HG02884 (cell line): Measurements from ENCODE around the gene TMEM51.
"Not testable (repeated sequence)": the region's sequence is repeated elsewhere in the genome, so short reads cannot be mapped to it uniquely, and the experiment has no call there.

Experiments used
- ATAC-seq: cut with Tn5 transposase; IDR thresholded peaks from one replicate; pipeline ENCODE4 v1.9.1; 2021; ENCODE audit warnings: mild to moderate bottlenecking, moderate library complexity; ENCODE audit not compliant: unreplicated experiment

Gene TMEM51

DNA sequence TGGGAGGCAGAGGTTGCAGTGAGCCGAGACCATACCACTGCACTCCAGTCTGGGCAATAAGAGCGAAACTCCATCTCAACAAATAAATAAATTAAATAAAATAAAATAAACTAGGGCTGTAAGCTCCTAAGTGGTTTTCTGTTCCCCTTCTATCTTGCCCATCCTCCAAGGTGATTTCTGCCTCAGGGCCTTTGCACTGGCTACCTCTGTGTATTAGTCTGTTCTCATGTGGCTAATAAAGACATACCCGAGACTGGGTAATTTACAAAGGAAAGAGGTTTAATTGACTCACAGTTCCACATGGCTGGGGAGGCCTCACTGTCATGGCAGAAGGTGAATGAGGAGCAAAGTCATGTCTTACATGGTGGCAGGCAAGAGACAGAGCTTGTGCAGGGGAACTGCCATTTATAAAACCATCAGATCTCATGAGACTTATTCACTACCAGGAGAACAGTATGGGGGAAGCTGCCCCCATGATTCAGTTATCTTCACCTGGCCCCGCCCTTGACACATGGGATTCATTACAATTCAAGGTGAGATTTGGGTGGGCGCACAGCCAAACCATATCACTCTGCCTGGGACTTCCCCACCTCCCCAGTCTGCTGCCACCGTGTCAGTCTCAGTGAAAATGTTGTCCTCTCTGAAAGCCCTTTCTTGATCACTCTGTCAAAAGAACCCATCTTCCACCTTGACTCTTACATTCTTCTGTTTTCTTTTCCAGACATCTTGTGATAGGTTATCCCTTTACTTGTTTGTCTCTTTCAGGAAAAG lies 22.0 kb downstream of the TMEM51 start:
- ATAC-seq = not testable (repeated sequence)

- no peak for ATAC-seq
These were observed 22.6 kb downstream of the TMEM51 start for GRCh38 chr1:15176120-15176519.

DNA sequence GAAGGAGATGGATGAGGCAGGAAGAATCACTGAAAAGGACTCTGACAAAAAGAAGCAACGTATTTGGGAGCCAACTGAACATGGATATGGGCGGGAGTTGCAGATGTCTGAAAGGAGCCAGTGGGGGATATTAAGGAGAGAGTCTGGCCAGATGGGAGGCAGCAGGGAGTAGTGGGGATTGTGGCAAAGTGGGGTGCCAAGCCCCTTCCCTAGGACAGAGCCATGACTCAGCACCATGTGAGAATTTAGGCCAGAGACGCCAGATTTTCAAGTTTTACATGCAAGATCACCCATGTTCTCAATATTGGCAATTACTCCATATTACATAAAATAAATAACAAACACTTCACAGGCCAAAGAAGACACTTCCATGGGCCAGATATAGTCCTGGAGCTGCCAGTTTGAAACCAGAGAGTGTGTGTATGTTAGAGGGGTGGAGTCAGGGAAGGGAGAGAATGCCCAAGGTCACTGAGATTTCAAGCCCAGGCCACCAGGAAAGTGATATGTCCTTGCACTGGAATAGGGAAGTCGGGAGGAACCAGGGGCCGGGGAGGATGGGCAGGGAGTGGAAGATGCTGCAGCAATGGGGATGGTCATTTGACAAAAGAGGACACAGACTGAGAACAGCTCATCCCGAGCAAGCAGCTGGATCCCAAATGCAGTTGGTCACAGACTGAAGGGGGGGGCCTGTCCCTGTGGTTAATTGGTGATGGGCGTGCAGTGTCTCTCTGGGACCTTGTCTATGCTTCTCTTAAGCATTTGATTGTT lies 23.5 kb downstream of the TMEM51 start:
- no peak for ATAC-seq

GRCh38 chr1:15177710-15178166 lies 24.2 kb downstream of the TMEM51 start:
- ATAC-seq = no peak

- no peak for ATAC-seq
These were observed 25.3 kb downstream of the TMEM51 start for GRCh38 chr1:15178571-15179484.

GRCh38 chr1:15179485-15179883 lies 25.9 kb downstream of the TMEM51 start:
- no peak for ATAC-seq

GRCh38 chr1:15180189-15180588 lies 26.6 kb downstream of the TMEM51 start:
- ATAC-seq = no peak

DNA sequence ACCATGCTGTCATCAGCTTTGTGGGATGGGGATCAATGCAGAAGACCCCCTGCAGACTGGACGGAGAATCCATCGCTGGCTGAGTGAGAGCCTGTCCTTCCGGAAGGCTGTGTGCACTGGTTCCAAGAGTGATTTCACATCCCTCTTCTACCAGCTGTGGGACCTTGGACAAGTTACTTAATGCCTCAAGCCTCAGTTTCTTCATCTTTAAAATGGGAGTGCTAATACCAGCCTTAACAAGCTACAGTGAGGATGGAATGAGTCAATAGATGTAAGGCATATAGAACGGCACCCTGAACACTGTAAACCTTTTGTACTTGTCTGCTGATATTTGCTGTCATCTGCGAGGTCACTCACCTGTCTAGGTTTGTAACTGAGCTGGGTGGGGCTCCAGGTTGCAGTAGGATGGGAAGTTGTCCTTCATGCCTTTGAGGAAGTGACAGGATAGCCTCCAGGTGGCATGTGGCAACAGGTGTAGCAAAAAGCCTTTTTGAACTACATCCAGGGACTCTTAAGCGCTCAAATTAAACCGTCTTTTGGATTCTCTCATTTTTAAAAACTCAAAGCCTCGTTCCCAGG lies 27.5 kb downstream of the TMEM51 start:
- ATAC-seq = no peak

DNA sequence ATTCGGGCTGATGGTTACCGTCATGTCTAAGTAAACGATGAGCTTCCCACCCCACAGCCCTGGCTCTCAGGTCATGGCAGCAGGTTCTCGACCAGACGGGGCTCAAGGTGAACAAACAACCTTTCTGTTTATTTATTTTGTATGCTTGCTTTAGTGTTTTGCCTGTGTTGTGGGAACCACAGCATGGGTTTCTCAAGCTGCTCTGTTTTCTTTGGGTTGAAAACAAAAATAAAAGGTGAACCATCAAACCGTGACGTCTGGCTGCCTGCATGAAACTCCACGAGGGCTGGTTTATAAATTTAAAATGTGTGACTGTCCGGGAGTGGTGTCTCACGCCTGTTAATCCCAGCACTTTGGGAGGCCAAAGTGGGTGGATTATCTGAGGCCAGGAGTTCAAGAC lies 28.0 kb downstream of the TMEM51 start:
- no peak for ATAC-seq

DNA sequence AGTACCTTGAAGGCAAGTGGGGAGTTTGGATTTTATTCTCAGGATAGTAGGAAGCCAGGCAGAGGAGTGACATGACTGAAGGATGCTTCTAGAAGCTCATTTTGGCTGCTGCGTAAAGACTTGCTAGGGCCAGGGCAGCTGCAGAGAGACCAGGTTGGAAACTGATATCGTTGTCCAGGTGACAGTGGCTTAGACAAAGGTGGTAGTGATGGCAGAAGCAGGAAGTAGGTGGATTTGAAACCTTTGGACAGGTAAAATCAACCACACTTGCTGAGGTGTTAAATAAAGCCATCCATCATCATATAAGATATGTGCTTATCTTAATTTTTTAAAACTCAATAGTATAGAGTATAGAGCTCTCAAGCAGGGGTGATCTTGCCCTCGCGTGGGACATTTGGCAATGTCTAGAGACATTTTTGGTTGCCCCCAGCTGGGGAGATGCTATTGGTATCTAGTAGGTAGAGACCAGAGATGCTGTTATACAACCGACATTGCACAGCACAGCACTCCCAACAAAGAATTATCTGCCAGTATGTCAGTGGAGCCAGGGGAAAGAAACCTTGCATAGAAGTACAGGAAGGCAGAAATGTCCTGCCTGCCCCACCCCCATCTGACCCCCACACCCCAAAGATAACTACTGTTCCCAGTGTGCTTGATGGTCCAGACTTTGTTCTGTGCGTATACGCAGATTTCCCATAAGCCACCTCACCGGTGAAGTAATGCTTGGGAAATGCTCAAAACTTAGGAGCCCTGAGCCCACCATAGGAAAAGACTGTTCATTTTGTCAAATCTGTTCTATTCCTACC lies 31.1 kb downstream of the TMEM51 start:
- ATAC-seq = no peak

- ATAC-seq = no peak
These were observed 32.1 kb downstream of the TMEM51 start for GRCh38 chr1:15185617-15186016.

GRCh38 chr1:15186073-15186845 lies 32.7 kb downstream of the TMEM51 start:
- no peak for ATAC-seq

GRCh38 chr1:15186846-15187151 lies 33.3 kb downstream of the TMEM51 start:
- no peak for ATAC-seq

DNA sequence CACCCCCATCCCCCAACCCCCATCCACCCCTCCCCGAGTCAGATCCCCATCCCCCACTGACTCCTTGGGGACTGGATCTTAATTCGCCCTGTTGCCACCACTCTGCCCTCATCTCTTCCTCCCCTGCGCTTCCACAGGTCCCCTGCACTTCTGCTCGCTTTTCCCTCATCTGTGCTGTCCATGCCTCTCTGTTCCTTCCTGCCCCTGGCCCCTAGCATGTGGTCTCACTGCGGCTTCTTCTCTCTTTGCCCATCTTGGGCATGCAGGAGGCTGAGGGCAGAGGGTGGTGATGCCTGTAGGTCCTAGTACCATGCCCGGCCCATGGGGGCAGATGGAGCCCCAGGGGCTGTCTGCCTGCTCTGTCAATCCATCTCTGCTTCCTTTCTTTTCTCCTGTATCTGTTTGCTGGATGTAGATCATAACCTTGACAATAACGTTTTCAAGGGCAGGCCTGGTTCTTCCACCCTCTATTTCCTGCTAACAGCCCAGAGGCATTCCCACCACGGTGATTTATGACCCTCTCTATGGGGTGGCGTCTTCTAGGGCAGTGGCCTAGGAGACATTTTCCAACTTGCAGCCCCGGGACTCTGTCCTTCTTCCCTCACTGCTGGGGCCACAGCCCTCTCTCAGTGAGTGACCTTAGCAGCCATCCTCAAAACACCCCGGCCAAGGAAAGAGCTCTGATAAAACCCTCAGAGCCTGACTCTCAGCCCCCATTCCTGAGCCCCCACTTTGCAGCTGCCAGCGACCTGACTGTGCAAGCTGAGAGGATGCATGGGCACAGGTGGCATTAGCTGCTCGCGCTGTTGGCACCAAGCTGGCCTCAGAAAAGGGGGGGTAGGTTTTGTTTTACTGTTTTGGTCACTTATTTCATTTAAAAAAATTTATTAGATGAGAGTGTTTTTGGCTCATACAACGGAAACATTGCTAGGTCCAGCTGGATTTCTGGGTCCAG lies 33.9 kb downstream of the TMEM51 start:
- ATAC-seq = no peak

DNA sequence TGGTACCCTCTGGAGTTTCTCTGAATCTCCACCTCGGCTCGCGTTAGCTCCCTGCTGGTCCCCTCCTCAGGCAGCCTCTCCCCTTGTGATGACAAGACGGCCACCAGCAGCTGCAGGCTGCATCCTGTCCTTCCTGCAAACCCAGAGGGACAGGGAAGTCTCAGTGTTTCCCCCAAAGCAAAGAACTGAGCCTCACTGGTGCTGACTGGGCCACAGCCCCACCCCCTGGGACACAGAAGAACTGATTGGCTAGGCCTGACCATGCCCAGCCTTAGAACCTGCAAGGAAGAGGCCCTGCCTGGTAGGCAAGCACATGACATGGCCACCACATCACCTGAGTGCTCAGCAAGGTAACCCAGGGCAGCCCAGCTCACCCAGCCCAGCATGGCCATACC lies 34.6 kb downstream of the TMEM51 start:
- ATAC-seq = no peak

- no peak for ATAC-seq
These were observed 35.1 kb downstream of the TMEM51 start for GRCh38 chr1:15188678-15189077.

DNA sequence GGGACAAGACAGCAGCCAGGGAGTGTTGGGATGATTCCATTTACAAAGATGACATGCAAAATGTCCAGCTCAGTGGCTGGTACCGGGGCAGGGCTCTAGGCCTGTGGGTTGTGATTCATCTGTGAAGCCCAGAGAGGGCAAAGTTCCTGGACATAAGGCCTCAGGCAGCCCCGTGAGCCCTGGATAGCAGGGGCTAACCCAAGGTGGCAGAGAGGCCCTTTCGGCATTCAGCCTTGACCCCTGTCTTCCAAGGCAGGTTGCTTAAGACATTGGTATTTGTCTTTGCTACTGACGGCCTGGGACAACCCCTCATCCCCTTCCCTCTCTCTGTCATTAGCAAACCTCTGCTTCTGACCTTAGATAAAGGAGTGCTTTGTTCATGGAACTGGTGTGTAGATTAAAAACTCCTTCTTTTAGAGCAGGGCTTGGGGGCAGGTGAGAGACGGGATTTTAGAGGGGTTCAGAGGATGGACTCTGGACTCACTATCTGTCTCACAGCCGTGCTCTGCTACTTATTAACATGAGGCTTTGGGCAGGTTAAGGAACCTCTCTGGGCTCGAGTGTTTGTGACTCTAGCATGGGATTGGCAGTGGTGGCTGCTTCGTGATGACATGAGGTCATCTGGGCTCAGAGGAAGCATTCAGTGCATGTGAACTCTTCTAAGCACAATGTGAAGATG lies 36.3 kb downstream of the TMEM51 start:
- no peak for ATAC-seq

DNA sequence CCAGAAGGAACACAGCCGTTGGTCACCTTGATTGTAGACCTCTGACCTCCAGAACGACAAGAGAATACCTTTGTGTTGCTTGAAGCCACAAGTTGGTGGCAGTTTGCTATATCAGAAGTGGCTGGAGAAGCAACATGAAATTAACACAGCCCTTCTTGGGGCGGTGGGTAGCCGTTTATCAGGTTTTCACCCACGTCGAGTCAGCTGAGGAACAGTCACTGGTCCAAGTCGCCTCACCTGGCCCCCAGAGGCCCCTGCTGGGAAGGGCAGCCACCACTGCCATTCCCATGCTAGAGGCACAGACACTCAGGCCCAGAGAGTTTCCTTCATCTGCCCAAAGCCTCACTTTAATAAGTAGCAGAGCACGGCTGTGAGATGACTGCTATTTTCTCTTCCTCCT lies 37.7 kb downstream of the TMEM51 start:
- ATAC-seq = no peak
